Caki2 (cell line): ENCODE data around the gene TFF1. TPM values are rescaled to one million over a fixed set of nuclear protein-coding genes. Genes with fewer than 3 reads are reported as not detected.

ENCODE experiments used
- DNase-seq: peaks from one replicate; pipeline ENCODE4 v3.0.0-alpha.2; 2015; ENCODE audit warnings: low read depth
- in situ Hi-C: cut with HindIII; loops from 2 replicates; pipeline ENCODE4 v1.10.0; 2016; ENCODE audit warnings: low sequenced_read_pairs, low pct_unique_long_range_greater_than_20kb, mixed read lengths
- total RNA-seq: library from RNA; depleted of rRNA; stranded (reverse); fragments of >200 nt; shearing (Covaris generic); gene quantifications from 2 replicates; pipeline ENCODE4 v1.2.3, GENCODE V29; 2014; ENCODE audit warnings: low replicate concordance

Gene TFF1
- total RNA-seq, 1 experiment from 2014 or later: not detected

DNA sequence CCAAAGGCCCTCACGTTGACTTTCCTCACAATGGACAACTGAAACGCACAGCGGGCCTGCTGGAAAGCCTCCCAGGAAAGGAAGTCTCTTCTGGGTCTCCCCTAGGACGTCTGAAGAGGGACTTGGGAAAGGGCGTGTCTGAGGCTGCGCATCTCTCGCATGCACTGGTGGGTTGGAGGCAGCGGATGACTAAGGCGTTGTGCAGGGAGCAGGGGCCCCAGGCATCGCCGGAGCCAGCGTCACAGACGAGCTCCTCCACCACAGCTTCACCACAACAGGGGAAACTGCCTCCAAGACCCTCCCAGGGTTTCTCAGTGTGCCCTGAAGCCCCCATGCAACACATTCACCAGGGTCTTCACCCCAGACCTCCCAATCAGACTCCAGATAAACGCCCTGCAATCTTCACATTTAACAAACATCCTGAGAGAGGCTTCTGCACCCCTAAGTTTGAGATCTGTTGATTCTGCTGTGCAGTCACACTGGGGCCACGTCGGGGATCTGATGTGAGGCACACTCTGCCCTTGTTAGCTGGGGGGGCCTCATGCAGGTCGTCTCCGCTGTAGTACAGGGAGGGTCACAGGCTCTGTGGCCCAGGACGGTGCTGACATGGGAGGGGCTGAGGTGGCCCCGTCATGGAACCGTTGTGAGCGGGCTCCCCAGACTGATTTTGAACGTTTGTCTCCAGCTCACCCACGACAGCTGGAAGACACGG lies 7.0 kb upstream of the TFF1 start:
- no peak for DNase-seq
- in situ Hi-C loops: no loop called here

DNA sequence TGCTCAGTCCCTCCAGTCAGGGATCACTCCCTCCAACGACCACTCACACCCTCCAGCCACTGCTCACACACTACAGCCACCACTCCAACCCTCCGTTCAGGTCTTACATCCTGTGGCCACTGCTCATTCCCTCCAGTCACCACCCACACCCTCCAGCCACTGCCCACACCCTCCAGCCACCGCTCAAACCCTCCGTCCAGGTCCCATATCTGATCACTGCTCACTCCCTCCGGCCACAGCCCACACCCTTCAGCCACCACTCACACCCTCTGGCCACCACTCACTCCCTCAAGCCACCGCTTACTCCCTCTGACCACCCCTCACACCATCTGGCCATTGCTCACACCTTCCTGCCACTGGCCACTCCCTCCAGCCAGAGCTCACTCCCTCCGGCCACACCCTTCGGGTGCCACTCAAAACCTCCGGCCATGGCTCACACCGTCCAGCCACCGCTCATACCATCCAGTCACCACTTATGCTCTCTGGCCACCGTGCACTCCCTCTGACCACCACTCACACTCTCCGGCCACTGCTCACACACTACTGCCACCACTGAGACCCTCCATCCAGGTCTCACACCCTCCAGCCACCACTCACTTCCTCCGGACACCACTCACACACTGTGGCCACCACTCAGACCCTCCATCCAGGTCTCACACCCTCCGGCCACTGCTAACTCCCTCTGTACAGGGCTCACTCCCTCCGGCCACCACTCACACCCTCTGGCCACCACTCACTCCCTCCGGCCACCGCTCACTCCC lies 4.7 kb upstream of the TFF1 start:
- in situ Hi-C loops: no loop called here
- DNase-seq: no peak

DNA sequence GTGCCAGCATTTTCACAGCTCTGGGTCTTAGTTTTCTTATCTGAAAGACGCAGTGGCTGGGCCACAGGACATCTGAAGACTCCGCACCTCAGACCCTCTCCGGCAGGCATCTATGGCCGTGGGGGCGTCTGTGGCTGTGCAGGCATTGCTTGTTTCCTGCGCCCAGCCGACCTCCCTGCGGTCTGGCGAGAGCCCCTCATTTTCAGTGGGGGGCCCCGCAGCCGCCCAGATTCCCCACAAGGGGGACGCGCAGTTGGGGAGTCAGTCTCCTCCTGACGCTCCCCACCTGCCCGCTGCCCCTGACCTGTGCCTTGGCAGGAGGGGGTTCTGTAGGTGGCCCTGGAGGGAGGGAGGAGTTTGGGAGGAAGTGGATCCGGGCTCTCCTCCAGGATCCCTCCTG lies 3.5 kb upstream of the TFF1 start:
- no peak for DNase-seq
- in situ Hi-C loops: no loop called here

DNA sequence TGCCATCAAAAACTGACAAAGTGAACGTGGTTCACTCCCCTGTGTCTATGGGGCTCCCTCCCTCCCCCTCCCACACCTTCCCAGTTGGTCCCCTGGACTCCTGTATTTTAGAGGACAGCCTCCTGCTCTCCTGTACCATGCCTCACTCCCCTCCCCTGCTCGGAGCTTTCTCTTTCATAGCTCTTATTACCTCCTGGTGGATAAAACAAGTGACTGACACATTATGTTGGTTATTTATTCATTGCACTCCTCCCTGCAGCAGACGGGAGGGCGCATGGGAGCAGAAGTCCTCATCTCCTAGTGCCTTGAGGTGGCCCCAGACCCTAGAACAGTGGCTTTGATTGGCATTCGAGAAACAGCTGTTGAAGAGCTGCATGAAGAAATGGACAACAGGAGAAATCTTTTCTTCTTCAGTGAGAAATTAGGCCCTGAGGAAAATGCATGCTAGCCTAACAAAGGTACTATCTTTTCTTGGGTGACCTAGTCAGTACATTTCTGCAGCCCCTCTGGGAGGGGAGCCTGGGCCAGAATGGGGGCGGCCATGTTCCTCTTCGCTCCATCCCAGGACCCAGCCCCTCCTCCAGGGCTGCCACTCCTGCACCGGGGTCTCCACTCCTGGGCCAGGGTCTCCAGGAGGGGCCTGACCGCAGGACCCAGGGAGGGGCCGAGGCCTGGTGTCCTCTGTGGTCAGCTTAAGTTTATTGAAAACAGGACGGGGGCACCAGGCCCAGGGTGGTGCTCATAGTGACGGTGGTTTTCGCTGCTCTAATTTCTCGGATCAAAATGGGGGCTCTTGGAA lies 1.2 kb upstream of the TFF1 start:
- in situ Hi-C loops: no loop called here

DNA sequence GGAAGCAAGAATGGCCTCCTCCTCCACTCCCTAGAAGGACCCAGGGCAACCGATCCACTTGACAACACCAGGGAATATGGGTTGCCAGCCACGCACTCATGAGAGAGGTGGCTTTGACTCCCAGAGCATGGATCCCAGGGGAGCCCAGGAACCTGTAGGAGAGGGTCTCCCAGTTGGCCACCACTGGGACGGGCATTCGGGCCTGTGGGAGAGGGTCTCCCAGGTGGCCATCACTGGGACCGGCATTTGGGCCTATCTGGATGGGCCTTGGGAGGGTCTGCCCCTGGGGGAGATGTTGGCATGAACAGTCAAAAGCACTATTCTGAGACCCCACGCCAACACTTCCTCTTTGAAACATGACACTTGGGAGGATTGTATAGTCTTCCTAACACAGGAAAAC lies 565 bp downstream of the TFF1 start:
- in situ Hi-C loops: no loop called here
- DNase-seq: no peak

More for the DNA sequence above, 1.2 kb upstream of the TFF1 start:
- DNase-seq: no peak

DNA sequence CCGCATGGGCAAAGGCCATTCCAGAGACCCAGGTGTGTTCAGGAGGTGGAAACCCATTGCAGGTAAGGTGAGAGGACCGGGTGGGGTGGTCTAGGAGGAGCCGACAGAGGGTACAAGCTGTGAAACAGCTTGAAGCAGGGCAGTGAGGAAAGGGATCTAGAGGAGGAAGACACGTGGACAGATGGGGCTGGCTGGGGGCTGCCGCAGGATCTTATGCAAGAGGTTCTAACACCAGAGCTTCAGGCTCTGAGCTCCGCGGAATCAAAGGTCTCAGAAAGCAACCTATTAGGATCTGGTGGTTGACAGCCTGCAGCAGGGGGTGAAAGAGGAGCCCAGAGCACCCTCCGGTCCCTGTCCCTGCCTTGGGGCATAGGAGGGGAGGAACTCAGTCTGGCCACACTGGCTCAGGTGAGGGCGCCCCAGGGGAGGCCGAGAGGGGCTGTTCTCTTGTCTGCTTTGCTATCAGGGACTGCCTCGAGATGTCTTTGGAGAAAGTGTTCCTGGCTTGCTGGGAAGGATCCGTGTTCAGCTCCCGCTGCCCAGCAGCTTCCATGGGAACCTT lies 1.9 kb downstream of the TFF1 start:
- in situ Hi-C loops: no loop called here
- DNase-seq: no peak

DNA sequence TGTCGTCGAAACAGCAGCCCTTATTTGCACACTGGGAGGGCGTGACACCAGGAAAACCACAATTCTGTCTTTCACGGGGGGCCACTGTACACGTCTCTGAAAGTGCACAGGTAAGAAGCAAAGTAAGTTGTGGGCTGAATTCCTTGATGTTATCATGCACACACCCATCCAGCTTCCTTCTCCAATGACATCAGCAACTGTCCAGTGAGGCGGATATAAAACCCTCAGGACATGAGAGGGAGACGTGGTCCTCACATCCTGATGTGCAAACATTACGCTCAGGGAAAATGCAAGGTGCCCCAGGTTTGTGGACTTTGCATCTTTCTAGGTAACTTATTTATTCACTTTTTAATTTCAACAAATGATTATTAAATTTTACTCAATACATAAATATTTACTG lies 3.0 kb downstream of the TFF1 start:
- in situ Hi-C loops: no loop called here
- no peak for DNase-seq

DNA sequence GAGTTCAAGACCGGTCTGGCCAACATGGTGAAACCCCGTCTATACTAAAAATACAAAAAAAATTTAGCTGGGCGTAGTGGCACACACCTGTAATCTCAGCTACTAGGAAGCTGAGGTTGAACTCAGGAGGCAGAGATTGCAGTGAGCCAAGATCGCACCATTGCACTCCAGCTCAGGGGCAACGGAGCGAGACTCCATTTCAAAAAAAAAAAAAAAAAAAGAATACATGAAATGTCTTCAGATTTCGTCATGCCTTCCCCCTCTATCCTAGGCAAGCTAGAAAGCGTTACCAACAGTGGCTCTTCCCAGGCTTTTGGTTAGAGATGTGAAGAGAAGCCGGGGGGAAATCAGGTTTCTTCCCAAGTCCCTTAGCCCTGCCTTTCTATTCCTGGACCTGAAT lies 3.6 kb downstream of the TFF1 start:
- in situ Hi-C loops: no loop called here
- no peak for DNase-seq

DNA sequence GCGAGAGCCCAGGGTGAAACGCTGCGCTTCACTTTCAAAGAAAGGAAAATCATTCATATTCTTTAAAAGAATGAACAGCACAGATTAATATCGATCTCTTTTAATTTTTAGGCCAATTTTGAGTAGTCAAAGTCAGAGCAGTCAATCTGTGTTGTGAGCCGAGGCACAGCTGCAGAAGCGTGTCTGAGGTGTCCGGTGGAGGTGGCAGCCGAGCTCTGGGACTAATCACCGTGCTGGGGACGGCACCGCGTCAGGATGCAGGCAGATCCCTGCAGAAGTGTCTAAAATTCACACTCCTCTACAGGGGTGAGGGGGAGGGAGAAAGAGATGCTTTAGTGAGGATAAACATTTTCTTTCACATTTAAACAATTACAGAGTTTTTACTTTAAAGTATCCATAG lies 4.1 kb downstream of the TFF1 start:
- DNase-seq: no peak
- in situ Hi-C loops: no loop called here

DNA sequence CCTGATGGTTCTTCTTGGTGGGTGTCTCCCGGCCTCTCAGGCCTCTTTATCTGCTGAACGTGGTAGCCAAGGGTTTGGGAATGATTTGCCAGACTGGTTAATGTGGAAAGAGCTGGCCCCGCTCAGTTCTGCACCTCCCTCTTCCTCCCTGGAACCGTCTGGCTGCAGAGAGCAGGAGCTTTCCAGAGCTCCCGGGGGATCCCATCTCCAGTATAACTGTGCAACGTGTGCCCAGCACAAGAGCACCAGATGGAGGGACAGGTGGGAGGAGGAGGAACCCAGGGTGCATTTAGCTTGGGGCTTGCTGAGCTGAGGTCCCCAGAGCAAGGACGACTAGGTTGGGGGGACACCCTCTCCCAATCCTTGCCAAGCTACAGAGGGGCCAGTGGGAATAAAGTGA lies 5.0 kb downstream of the TFF1 start:
- in situ Hi-C loops: no loop called here
- DNase-seq: no peak

DNA sequence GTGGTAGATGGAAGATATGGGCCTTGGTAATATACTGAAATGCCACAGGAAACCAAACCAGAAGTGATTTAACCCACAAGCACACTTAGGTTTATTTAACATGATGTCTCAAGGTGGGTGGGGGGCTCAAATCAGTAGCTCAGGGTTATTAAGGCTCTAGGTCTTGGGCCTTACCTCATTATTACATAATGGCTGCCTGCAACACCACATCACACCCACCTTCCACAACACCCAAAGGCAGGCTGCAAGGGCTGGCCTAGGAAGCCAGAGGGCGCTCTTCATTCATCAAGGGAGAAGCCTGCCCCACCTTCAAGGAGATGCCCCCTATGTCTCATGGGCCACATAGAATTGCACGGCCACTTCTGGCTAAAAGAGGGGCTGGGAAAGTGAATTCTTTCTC lies 6.0 kb downstream of the TFF1 start:
- DNase-seq: no peak
- in situ Hi-C loops: no loop called here

DNA sequence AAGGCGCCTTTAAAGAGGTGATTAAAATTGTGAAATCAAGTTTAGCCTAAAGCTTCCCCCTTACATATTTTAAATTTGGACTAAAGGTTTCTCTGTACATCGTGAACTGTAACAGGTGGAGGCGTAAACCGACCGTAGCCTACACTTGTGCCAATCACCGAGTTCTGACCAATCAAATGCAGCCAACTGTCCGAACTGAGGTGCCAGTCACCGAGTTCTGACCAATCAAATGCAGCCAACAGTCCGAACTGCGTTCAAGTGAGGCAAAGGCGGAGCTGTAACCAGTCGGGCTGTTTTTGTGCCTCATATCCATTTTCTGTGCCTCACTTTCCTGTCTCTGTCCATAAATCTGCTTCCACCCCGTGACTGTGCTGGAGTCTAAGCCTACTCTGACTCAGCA lies 7.4 kb downstream of the TFF1 start:
- in situ Hi-C loops: no loop called here

DNA sequence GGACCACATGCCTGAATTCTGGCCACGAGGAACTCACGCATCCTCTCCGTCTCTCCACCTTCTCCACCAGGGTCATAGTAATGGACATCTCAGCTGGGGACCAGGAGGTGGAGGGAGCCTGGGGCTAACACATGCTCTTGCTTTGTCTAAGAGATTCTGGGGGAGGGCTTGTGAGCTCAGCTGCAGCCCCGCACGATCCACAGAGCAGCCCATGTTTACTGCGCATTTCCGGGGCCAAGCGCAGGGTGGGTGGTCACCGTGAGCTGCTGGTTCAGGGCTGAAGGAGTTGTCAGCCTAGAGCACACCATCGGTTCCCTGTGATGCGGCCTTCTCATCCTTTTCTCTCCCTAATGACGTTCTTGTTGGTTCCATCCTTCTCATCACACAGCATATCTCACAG lies 8.1 kb downstream of the TFF1 start:
- in situ Hi-C loops: no loop called here
- no peak for DNase-seq

More for the DNA sequence above, 7.4 kb downstream of the TFF1 start:
- DNase-seq: no peak

DNA sequence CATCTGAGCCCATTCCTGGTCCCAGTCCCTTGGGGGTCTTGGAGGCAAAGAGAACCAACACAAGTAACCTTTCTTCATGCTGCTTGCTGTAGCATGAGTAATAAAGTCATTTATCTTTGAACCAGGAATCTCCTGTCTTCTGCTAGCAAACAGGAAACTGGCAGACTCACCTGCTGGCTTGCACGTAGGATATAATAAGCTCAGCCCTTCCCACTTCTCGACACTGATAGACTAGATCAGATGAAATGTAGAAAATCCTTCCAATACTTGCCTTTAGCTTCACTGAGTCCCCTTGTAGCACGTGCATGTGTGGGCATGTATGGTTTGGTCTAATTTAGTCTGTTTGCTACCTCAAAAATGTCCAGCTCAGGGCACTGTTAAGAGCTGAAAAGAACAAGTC lies 9.0 kb downstream of the TFF1 start:
- in situ Hi-C loops: no loop called here
- no peak for DNase-seq

DNA sequence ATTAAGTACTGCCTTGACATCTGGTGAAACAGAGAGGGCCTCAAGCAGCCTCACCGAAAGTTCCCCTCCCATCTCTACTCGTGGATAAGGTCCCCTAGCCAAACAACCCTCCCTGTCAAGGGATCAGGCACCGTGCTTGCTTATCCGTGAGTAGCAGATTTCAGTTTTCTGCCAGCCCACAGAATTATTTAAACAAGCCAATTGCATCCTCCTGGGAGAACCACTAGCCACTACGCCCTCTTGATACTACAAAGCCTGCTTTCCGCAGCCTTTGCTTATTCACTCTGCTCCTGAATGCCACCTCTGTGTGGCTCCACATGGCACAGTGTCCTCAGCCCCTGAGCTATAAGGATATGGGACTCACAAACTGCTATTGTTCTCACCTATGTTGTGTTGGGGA lies 9.7 kb downstream of the TFF1 start:
- no peak for DNase-seq
- in situ Hi-C loops: no loop called here

DNA sequence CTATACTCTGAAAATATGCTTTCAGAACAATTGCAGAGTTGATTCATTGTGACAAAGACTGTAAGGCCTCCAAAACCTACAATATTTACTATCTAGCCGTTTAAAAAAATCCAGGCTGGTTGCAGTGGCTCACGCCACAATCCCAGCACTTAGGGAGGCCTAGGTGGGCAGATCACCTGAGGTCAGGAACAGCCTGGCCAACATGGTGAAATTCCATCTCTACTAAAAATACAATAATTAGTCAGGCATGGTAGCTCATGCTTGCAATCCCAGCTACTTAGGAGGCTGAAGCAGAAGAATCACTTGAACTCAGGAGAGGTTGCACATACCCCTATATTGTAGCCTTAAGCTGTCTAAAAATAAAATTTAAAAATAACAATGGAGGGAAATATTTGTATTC lies 10.3 kb downstream of the TFF1 start:
- in situ Hi-C loops: no loop called here

DNA sequence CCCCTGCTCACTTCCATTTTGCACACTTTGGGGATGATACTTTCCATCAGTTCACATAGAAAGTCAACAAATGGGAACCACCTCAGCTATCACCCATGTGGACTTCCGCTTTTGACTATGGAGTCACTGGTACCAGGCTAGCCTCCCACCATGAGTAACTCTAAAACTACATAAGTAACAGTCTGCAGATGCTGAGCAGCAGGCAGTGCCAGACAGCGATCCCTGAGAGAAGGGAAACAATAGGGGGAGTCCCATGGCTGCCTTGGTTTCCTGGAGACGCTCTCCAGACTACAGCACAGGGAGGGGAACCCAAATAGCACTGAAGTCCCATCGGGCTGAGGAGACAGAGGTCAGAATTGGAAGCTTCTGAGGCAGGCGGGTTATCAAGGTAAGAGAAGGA lies 12.7 kb downstream of the TFF1 start:
- in situ Hi-C loops: no loop called here
- DNase-seq: no peak

More for the DNA sequence above, 10.3 kb downstream of the TFF1 start:
- no peak for DNase-seq

DNA sequence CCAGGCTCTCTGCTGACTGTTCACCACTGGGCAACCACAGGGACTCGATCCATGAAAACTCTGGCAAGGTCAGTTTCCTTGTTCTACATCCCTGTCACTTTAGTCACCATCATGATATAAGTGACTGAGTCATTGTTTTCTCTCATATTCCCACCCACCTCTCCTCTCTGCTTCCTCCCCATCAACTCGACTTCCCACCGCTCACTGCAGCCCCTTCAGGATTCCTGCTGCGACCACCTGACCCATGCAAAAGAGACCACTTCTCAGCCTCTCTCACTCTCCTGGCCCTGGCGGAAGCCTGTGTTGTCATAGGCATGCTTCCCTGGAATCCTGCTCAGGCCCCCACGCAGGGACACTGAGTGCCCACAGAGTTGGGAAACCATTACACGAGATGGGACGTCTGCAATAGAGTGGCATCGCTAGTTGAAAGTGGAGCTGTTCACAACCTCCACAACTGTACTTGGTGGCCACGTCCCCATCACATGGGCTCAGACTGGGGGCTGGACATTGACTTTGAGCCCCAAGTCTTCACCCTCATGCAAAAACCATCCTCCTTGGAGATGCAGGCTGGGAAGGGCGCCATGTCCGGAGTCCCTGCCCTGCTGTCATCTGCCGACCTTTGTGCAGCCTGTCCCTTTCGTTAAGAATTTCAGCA lies 13.8 kb downstream of the TFF1 start:
- in situ Hi-C loops: no loop called here
- DNase-seq: no peak
